Measurements from ENCODE around the gene GALK2. TPM values are rescaled to one million over a fixed set of nuclear protein-coding genes. Genes with fewer than 3 reads are reported as not detected.
"Not testable (repeated sequence)": the region's sequence is repeated elsewhere in the genome, so short reads cannot be mapped to it uniquely, and the experiment has no call there.

The GALK2 gene
- total RNA-seq, 6 experiments from 2014 or later, result 22.5 to 35.4 (median 29.4) TPM

DNA sequence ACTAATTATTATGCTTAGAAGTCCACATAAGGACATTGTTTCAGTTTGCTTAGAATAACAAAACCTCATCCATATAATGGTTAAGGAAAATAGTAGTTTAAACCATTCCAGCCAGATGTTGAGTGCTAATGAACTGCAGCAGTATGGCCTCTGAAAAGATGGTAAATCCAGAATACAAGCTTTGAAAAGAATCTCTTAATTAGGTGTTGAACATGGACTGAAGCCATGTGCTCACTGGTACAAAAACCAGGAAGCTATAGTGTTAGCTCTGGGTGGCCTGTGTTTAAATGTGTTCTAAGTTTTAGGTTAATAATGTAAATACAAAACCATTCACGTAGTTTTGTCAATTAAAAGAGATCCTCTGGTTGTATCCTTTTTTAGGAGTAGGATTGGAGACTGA lies 78.2 kb downstream of the GALK2 start:
- H3K4me1 ChIP-seq, result no peaks in the 10 kb centered on the region
- no peak overlapping the region for H3K4me3 ChIP-seq
- no peaks in the 10 kb centered on the region for H3K9me3 ChIP-seq
- ATAC-seq (no peak), DNase-seq (no peak)
- no peaks in the 10 kb centered on the region for H3K27me3 ChIP-seq
- peaks cover 0 to under 1% (median 0%) of the 10 kb centered on the region in 4 donors for H3K36me3 ChIP-seq
- H3K27ac ChIP-seq, result no peak overlapping the region
- WGBS (ENCODE audit: insufficient coverage, low coverage, low lambda C conversion rate, missing lambda C conversion rate), result 75% methylated on average over 1 of the region's 1 CpG
- intact Hi-C loops (cut with DNase I), result no loop called here
- no peak for TF ChIP-seq POLR2A (IDR thresholded peaks at IDR 0.05)

GRCh38 chr15:49255966-49256759 lies 86.1 kb downstream of the GALK2 start:
- Histone ChIP-seq H3K4me3 (no peak overlapping the region), H3K9me3 (no peaks in the 10 kb centered on the region), H3K4me1 (no peaks in the 10 kb centered on the region), H3K36me3 (peaks cover 0 to 6% (median 0%) of the 10 kb centered on the region in 4 donors), H3K27me3 (no peaks in the 10 kb centered on the region), H3K27ac (no peak overlapping the region)
- no peak for ATAC-seq
- no peak for DNase-seq
- WGBS (ENCODE audit: insufficient coverage, low coverage, low lambda C conversion rate, missing lambda C conversion rate), result 77% methylated on average over 6 of the region's 6 CpGs
- intact Hi-C loops (cut with DNase I), result no loop called here
- TF ChIP-seq, protein P1, sequence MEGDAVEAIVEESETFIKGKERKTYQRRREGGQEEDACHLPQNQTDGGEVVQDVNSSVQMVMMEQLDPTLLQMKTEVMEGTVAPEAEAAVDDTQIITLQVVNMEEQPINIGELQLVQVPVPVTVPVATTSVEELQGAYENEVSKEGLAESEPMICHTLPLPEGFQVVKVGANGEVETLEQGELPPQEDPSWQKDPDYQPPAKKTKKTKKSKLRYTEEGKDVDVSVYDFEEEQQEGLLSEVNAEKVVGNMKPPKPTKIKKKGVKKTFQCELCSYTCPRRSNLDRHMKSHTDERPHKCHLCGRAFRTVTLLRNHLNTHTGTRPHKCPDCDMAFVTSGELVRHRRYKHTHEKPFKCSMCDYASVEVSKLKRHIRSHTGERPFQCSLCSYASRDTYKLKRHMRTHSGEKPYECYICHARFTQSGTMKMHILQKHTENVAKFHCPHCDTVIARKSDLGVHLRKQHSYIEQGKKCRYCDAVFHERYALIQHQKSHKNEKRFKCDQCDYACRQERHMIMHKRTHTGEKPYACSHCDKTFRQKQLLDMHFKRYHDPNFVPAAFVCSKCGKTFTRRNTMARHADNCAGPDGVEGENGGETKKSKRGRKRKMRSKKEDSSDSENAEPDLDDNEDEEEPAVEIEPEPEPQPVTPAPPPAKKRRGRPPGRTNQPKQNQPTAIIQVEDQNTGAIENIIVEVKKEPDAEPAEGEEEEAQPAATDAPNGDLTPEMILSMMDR (IDR thresholded peaks at IDR 0.05), result no peak
- no peak for TF ChIP-seq POLR2A (IDR thresholded peaks at IDR 0.05)

GRCh38 chr15:49265117-49265516 lies 95.1 kb downstream of the GALK2 start:
- DNase-seq; intact Hi-C loops (cut with DNase I); H3K9me3 ChIP-seq; H3K27ac ChIP-seq; H3K36me3 ChIP-seq; H3K4me3 ChIP-seq; ATAC-seq; H3K27me3 ChIP-seq; H3K4me1 ChIP-seq: not testable (repeated sequence)
- WGBS (ENCODE audit: insufficient coverage, low coverage, low lambda C conversion rate, missing lambda C conversion rate), result 98% methylated on average over 11 of the region's 12 CpGs

GRCh38 chr15:49265911-49266310 lies 95.9 kb downstream of the GALK2 start:
- WGBS (ENCODE audit: insufficient coverage, low coverage, low lambda C conversion rate, missing lambda C conversion rate), result 95% methylated on average over 2 of the region's 3 CpGs

DNA sequence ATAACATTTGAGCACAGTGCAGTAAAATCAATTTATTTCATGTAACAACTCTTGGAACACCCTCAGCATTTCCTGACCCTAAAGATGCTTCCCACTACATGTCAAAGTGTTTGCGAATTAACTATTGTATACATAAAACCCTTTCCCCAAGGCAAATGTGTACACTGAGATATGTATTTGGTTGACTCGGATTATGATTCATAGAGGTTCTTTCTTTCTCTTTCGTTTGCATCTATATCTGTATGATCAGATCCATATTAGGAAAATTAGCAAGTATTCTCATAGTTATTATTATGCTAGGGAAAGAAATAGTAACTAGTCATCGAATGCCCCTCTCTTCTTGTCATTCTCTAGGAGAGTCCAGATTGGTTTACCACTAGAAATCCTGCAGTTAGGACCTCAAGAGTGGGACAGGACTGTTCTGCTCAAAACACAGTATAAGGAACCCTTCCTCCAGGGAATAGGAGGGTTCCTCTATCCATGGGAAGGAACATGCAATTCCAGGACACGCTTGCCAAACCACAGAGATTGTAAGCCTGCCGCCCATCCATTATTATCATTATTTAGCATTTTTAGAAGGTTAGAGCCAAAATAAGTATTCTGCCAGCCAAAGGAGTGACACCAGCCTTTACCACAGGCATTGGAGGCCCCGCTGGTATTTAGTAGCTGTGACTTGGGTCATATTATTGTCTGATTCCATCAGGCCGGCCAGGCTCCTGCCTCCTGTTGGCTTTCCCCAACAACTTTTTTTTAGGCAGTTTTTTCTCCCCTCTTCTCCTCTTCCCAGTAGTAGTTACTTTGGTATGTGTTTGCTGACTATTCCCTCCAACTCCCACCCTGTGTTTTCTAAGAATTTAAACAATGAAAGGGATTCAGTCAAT lies 100.7 kb downstream of the GALK2 start:
- H3K27ac ChIP-seq, result no peak overlapping the region
- H3K4me1 ChIP-seq, result peaks cover 0 to 3% (median 0%) of the 10 kb centered on the region in 4 donors
- intact Hi-C loops (cut with DNase I), result no loop called here
- no peaks in the 10 kb centered on the region for H3K9me3 ChIP-seq
- TF ChIP-seq, protein P1 (IDR thresholded peaks at IDR 0.05), result no peak
- no peak for TF ChIP-seq POLR2A (IDR thresholded peaks at IDR 0.05)
- WGBS (ENCODE audit: insufficient coverage, low coverage, low lambda C conversion rate, missing lambda C conversion rate), result 78% methylated on average over 7 of the region's 8 CpGs
- no peaks in the 10 kb centered on the region for H3K36me3 ChIP-seq
- H3K4me3 ChIP-seq, result no peak overlapping the region
- no peak for ATAC-seq
- H3K27me3 ChIP-seq, result no peaks in the 10 kb centered on the region
- DNase-seq, result no peak

More at GRCh38 chr15:49265911-49266310, 95.9 kb downstream of the GALK2 start:
- TF ChIP-seq, protein P1 (IDR thresholded peaks at IDR 0.05), result no peak
- no peak for TF ChIP-seq POLR2A (IDR thresholded peaks at IDR 0.05)
- Histone ChIP-seq H3K36me3 (no peaks in the 10 kb centered on the region), H3K27ac (no peak overlapping the region), H3K4me1 (no peaks in the 10 kb centered on the region), H3K9me3 (no peaks in the 10 kb centered on the region), H3K27me3 (no peaks in the 10 kb centered on the region), H3K4me3 (no peak overlapping the region)
- no peak for DNase-seq
- ATAC-seq, result no peak
- intact Hi-C loops (cut with DNase I), result no loop called here

Measured in right lobe of liver (tissue), 6 donors.